K562 (cell line): ENCODE results near the gene DLG4. TPM values are rescaled to one million over a fixed set of nuclear protein-coding genes. Genes with fewer than 3 reads are reported as not detected.

Source experiments
- GABPA ChIP-seq: fragments of 200-800 bp; sonication (Bioruptor generic); conservative IDR thresholded peaks from 2 replicates; pipeline ENCODE4 v1.6.1; 2016; ENCODE audit warnings: low read depth, missing genetic modification characterization, missing compliant biosample characterization
- IRF2 ChIP-seq: sonication (generic); formaldehyde crosslinking; IDR thresholded peaks from 2 replicates; pipeline ENCODE4 v1.8.1; 2022; ENCODE audit warnings: mild to moderate bottlenecking, missing genetic modification reagents
- KAT7 ChIP-seq: sonication (generic); formaldehyde crosslinking; IDR thresholded peaks from 2 replicates; pipeline ENCODE4 v1.8.0; 2022; ENCODE audit warnings: missing genetic modification reagents, mild to moderate bottlenecking, borderline replicate concordance
- MCM2 ChIP-seq: fragments of 450-650 bp; IDR thresholded peaks from 2 replicates; pipeline ENCODE4 v1.6.1; 2017; ENCODE audit warnings: low read depth, mild to moderate bottlenecking
- PURB ChIP-seq: sonication (generic); formaldehyde crosslinking; IDR thresholded peaks from 2 replicates; pipeline ENCODE4 v1.9.0; 2021; ENCODE audit warnings: low read depth, mild to moderate bottlenecking, missing genetic modification reagents
- SMAD2 ChIP-seq: fragments of 150-350 bp; IDR thresholded peaks from 2 replicates; pipeline ENCODE4 v1.6.1; 2014; ENCODE audit warnings: low read depth, mild to moderate bottlenecking, low read length
- SMARCA4 ChIP-seq: fragments of 450-650 bp; IDR thresholded peaks from 2 replicates; pipeline ENCODE4 v1.6.1; 2016
- SRF ChIP-seq, 2 experiments: fragments of 250-450, 450-650 bp in 1 of 2; sonication (Bioruptor Pico) in 1 of 2; sonication (generic) in 1 of 2; formaldehyde crosslinking; IDR thresholded peaks; 2 replicates each; pipeline versions ENCODE4 v1.5.0 to v1.5.1; 2020 to 2022; ENCODE audit warnings: mild to moderate bottlenecking in 1 of 2, missing genetic modification reagents in 1 of 2
- ZNF407 ChIP-seq: fragments of 450-650 bp; IDR thresholded peaks from 2 replicates; pipeline ENCODE4 v1.6.1; 2016; ENCODE audit warnings: low read depth
- polyA plus RNA-seq, 8 experiments: library from polyadenylated mRNA; depleted of rRNA in 4 of 8; stranded (reverse) in 5 of 8; unstranded in 3 of 8; fragments of >200 nt; fragmentation: Nextera tagmentation in 2 of 8; fragmentation: Illumina TruSeq in 1 of 8; extraction: Ambion mirVana in 2 of 8; extraction: Trizol in 1 of 8; gene quantifications; 2 replicates each; pipeline versions ENCODE4 v1.2.1 to v1.2.3, GENCODE V29; 2011 to 2014; ENCODE audit warnings: inconsistent platforms in 1 of 8, missing spikeins in 1 of 8
- total RNA-seq, 7 experiments: library from RNA; depleted of rRNA in 6 of 7; stranded (reverse); fragments of >200 nt in 6 of 7; fragmentation: Illumina TruSeq in 2 of 7; extraction: Trizol in 2 of 7; gene quantifications; 2 replicates each; pipeline versions ENCODE4 v1.2.1 to v1.2.3, GENCODE V29; 2011 to 2021; ENCODE audit warnings: low replicate concordance in 1 of 7
- TF ChIP-seq, protein P1 (sequence below): fragments of 450-650 bp; IDR thresholded peaks from 2 replicates; pipeline ENCODE4 v1.7.0; 2016; ENCODE audit warnings: borderline replicate concordance
- TF ChIP-seq, protein P2 (sequence below), 2 experiments: fragments of 150-350 bp in 1 of 2; IDR thresholded peaks; 2 replicates each; pipeline ENCODE4 v1.6.1; 2012 to 2016; ENCODE audit warnings: low read depth in 2 of 2, low read length in 2 of 2, mild to moderate bottlenecking in 1 of 2, moderate library complexity in 1 of 2
- TF ChIP-seq, protein P3 (sequence below): fragments of 250-450 bp; sonication (Bioruptor Pico); IDR thresholded peaks from 2 replicates; pipeline ENCODE4 v1.9.0; 2021; ENCODE audit warnings: mild to moderate bottlenecking, inconsistent platforms

DLG4 gene
- total and polyA plus RNA-seq, 9 of the 15 experiments (the other 6 are each of a cell fraction or from before 2014, with no cell fraction given), result 0.03 to 12.0 (median 4.1) TPM

GRCh38 chr17:7251661-7252175 is 32.1 kb upstream of the DLG4 start, which contains the start of gene CTDNEP1 (continued):
- TF ChIP-seq, protein P1, sequence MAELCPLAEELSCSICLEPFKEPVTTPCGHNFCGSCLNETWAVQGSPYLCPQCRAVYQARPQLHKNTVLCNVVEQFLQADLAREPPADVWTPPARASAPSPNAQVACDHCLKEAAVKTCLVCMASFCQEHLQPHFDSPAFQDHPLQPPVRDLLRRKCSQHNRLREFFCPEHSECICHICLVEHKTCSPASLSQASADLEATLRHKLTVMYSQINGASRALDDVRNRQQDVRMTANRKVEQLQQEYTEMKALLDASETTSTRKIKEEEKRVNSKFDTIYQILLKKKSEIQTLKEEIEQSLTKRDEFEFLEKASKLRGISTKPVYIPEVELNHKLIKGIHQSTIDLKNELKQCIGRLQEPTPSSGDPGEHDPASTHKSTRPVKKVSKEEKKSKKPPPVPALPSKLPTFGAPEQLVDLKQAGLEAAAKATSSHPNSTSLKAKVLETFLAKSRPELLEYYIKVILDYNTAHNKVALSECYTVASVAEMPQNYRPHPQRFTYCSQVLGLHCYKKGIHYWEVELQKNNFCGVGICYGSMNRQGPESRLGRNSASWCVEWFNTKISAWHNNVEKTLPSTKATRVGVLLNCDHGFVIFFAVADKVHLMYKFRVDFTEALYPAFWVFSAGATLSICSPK, result no peak
- peak; percentile 96 for TF ChIP-seq GABPA (tag)
- TF ChIP-seq, protein P2, sequence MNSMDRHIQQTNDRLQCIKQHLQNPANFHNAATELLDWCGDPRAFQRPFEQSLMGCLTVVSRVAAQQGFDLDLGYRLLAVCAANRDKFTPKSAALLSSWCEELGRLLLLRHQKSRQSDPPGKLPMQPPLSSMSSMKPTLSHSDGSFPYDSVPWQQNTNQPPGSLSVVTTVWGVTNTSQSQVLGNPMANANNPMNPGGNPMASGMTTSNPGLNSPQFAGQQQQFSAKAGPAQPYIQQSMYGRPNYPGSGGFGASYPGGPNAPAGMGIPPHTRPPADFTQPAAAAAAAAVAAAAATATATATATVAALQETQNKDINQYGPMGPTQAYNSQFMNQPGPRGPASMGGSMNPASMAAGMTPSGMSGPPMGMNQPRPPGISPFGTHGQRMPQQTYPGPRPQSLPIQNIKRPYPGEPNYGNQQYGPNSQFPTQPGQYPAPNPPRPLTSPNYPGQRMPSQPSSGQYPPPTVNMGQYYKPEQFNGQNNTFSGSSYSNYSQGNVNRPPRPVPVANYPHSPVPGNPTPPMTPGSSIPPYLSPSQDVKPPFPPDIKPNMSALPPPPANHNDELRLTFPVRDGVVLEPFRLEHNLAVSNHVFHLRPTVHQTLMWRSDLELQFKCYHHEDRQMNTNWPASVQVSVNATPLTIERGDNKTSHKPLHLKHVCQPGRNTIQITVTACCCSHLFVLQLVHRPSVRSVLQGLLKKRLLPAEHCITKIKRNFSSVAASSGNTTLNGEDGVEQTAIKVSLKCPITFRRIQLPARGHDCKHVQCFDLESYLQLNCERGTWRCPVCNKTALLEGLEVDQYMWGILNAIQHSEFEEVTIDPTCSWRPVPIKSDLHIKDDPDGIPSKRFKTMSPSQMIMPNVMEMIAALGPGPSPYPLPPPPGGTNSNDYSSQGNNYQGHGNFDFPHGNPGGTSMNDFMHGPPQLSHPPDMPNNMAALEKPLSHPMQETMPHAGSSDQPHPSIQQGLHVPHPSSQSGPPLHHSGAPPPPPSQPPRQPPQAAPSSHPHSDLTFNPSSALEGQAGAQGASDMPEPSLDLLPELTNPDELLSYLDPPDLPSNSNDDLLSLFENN (IDR thresholded peaks at IDR 0.05; ENCODE audit: low read depth in 2 of 2, low read length in 2 of 2), result no peak
- TF ChIP-seq MCM2, result no peak
- TF ChIP-seq IRF2, result no peak
- no peak for TF ChIP-seq SRF (CRISPR knock-in tag; IDR thresholded peaks at IDR 0.05)
- TF ChIP-seq KAT7 (CRISPR knock-in tag), result no peak
- TF ChIP-seq SMAD2, result no peak
- TF ChIP-seq, protein P3, sequence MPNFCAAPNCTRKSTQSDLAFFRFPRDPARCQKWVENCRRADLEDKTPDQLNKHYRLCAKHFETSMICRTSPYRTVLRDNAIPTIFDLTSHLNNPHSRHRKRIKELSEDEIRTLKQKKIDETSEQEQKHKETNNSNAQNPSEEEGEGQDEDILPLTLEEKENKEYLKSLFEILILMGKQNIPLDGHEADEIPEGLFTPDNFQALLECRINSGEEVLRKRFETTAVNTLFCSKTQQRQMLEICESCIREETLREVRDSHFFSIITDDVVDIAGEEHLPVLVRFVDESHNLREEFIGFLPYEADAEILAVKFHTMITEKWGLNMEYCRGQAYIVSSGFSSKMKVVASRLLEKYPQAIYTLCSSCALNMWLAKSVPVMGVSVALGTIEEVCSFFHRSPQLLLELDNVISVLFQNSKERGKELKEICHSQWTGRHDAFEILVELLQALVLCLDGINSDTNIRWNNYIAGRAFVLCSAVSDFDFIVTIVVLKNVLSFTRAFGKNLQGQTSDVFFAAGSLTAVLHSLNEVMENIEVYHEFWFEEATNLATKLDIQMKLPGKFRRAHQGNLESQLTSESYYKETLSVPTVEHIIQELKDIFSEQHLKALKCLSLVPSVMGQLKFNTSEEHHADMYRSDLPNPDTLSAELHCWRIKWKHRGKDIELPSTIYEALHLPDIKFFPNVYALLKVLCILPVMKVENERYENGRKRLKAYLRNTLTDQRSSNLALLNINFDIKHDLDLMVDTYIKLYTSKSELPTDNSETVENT, result peak; percentile 64; the same call in 1 of the 2 replicates
- no peak for TF ChIP-seq PURB (CRISPR knock-in tag)
- TF ChIP-seq SMARCA4, result no peak
- no peak for TF ChIP-seq ZNF407
